ENCODE measurements around the gene ADGRG6.
"Not testable (repeated sequence)": the region's sequence is repeated elsewhere in the genome, so short reads cannot be mapped to it uniquely, and the experiment has no call there.

The ADGRG6 gene

GRCh38 chr6:142280265-142280664, 21.5 kb upstream of the ADGRG6 start:
- DNase-seq (ENCODE audit: low read depth, low spot score), result no peak
- no peaks in the 10 kb centered on the region for H3K36me3 ChIP-seq (ENCODE audit: insufficient read depth, insufficient read length, low read length)
- H3K4me3 ChIP-seq (ENCODE audit: insufficient read length, low read depth), result no peak overlapping the region
- no peak for TF ChIP-seq ZNF274 (IDR thresholded peaks at IDR 0.05; ENCODE audit: low read depth, low read length)
- TF ChIP-seq SUZ12 (IDR thresholded peaks at IDR 0.05; ENCODE audit: extremely low read depth, insufficient read depth, insufficient read length), result no peak
- no peak for TF ChIP-seq YY1 (IDR thresholded peaks at IDR 0.05; ENCODE audit: insufficient read depth, insufficient read length)
- no peaks in the 10 kb centered on the region for H3K4me1 ChIP-seq (ENCODE audit: insufficient read depth, insufficient read length)
- no peak overlapping the region for H3K9ac ChIP-seq (ENCODE audit: insufficient read length, low read depth)
- H3K27me3 ChIP-seq (ENCODE audit: insufficient read depth, insufficient read length), result no peaks in the 10 kb centered on the region
- no peaks in the 10 kb centered on the region for H3K9me3 ChIP-seq (ENCODE audit: insufficient read depth, low read length)

- DNase-seq (ENCODE audit: low read depth, low spot score), result no peak
- Histone ChIP-seq H3K9me3 (ENCODE audit: insufficient read depth, low read length) (no peaks in the 10 kb centered on the region), H3K4me1 (ENCODE audit: insufficient read depth, insufficient read length) (no peaks in the 10 kb centered on the region), H3K4me3 (ENCODE audit: insufficient read length, low read depth) (no peak overlapping the region), H3K9ac (ENCODE audit: insufficient read length, low read depth) (no peak overlapping the region), H3K27me3 (ENCODE audit: insufficient read depth, insufficient read length) (no peaks in the 10 kb centered on the region), H3K36me3 (ENCODE audit: insufficient read depth, insufficient read length, low read length) (no peaks in the 10 kb centered on the region)
- TF ChIP-seq SUZ12 (IDR thresholded peaks at IDR 0.05; ENCODE audit: extremely low read depth, insufficient read depth, insufficient read length) (no peak), YY1 (IDR thresholded peaks at IDR 0.05; ENCODE audit: insufficient read depth, insufficient read length) (no peak), ZNF274 (IDR thresholded peaks at IDR 0.05; ENCODE audit: low read depth, low read length) (no peak)
Observed at GRCh38 chr6:142280927-142281326, 20.9 kb upstream of the ADGRG6 start.

- DNase-seq (ENCODE audit: low read depth, low spot score); H3K4me3 ChIP-seq (ENCODE audit: insufficient read length, low read depth); H3K9ac ChIP-seq (ENCODE audit: insufficient read length, low read depth); H3K4me1 ChIP-seq (ENCODE audit: insufficient read depth, insufficient read length); H3K9me3 ChIP-seq (ENCODE audit: insufficient read depth, low read length); H3K36me3 ChIP-seq (ENCODE audit: insufficient read depth, insufficient read length, low read length); H3K27me3 ChIP-seq (ENCODE audit: insufficient read depth, insufficient read length): not testable (repeated sequence)
Observed at GRCh38 chr6:142283138-142283537, 18.7 kb upstream of the ADGRG6 start.

- Histone ChIP-seq H3K9me3 (ENCODE audit: insufficient read depth, low read length) (no peaks in the 10 kb centered on the region), H3K27me3 (ENCODE audit: insufficient read depth, insufficient read length) (no peaks in the 10 kb centered on the region), H3K4me1 (ENCODE audit: insufficient read depth, insufficient read length) (no peaks in the 10 kb centered on the region), H3K36me3 (ENCODE audit: insufficient read depth, insufficient read length, low read length) (no peaks in the 10 kb centered on the region), H3K9ac (ENCODE audit: insufficient read length, low read depth) (no peak overlapping the region), H3K4me3 (ENCODE audit: insufficient read length, low read depth) (no peak overlapping the region)
- TF ChIP-seq ZNF274 (IDR thresholded peaks at IDR 0.05; ENCODE audit: low read depth, low read length) (no peak), YY1 (IDR thresholded peaks at IDR 0.05; ENCODE audit: insufficient read depth, insufficient read length) (no peak), SUZ12 (IDR thresholded peaks at IDR 0.05; ENCODE audit: extremely low read depth, insufficient read depth, insufficient read length) (no peak)
- DNase-seq (ENCODE audit: low read depth, low spot score), result no peak
Observed at GRCh38 chr6:142284419-142284818, 17.4 kb upstream of the ADGRG6 start.

- no peak for DNase-seq (ENCODE audit: low read depth, low spot score)
- H3K27me3 ChIP-seq (ENCODE audit: insufficient read depth, insufficient read length), result no peaks in the 10 kb centered on the region
- H3K4me1 ChIP-seq (ENCODE audit: insufficient read depth, insufficient read length), result no peaks in the 10 kb centered on the region
- H3K36me3 ChIP-seq (ENCODE audit: insufficient read depth, insufficient read length, low read length), result no peaks in the 10 kb centered on the region
- TF ChIP-seq SUZ12 (IDR thresholded peaks at IDR 0.05; ENCODE audit: extremely low read depth, insufficient read depth, insufficient read length) (no peak), YY1 (IDR thresholded peaks at IDR 0.05; ENCODE audit: insufficient read depth, insufficient read length) (no peak), ZNF274 (IDR thresholded peaks at IDR 0.05; ENCODE audit: low read depth, low read length) (no peak)
- no peak overlapping the region for H3K9ac ChIP-seq (ENCODE audit: insufficient read length, low read depth)
- no peak overlapping the region for H3K4me3 ChIP-seq (ENCODE audit: insufficient read length, low read depth)
- no peaks in the 10 kb centered on the region for H3K9me3 ChIP-seq (ENCODE audit: insufficient read depth, low read length)
Observed at GRCh38 chr6:142285235-142286087, 16.3 kb upstream of the ADGRG6 start.

GRCh38 chr6:142286088-142286409, 15.8 kb upstream of the ADGRG6 start:
- no peaks in the 10 kb centered on the region for H3K4me1 ChIP-seq (ENCODE audit: insufficient read depth, insufficient read length)
- H3K27me3 ChIP-seq (ENCODE audit: insufficient read depth, insufficient read length), result no peaks in the 10 kb centered on the region
- H3K9ac ChIP-seq (ENCODE audit: insufficient read length, low read depth), result no peak overlapping the region
- H3K36me3 ChIP-seq (ENCODE audit: insufficient read depth, insufficient read length, low read length), result no peaks in the 10 kb centered on the region
- H3K9me3 ChIP-seq (ENCODE audit: insufficient read depth, low read length), result no peaks in the 10 kb centered on the region
- no peak for TF ChIP-seq SUZ12 (IDR thresholded peaks at IDR 0.05; ENCODE audit: extremely low read depth, insufficient read depth, insufficient read length)
- no peak for TF ChIP-seq YY1 (IDR thresholded peaks at IDR 0.05; ENCODE audit: insufficient read depth, insufficient read length)
- TF ChIP-seq ZNF274 (IDR thresholded peaks at IDR 0.05; ENCODE audit: low read depth, low read length), result no peak
- no peak overlapping the region for H3K4me3 ChIP-seq (ENCODE audit: insufficient read length, low read depth)
- no peak for DNase-seq (ENCODE audit: low read depth, low spot score)

GRCh38 chr6:142289687-142290086, 12.1 kb upstream of the ADGRG6 start:
- no peak for DNase-seq (ENCODE audit: low read depth, low spot score)
- no peak for TF ChIP-seq YY1 (IDR thresholded peaks at IDR 0.05; ENCODE audit: insufficient read depth, insufficient read length)
- TF ChIP-seq SUZ12 (IDR thresholded peaks at IDR 0.05; ENCODE audit: extremely low read depth, insufficient read depth, insufficient read length), result no peak
- no peak for TF ChIP-seq ZNF274 (IDR thresholded peaks at IDR 0.05; ENCODE audit: low read depth, low read length)
- Histone ChIP-seq H3K9me3 (ENCODE audit: insufficient read depth, low read length) (no peaks in the 10 kb centered on the region), H3K27me3 (ENCODE audit: insufficient read depth, insufficient read length) (no peaks in the 10 kb centered on the region), H3K4me3 (ENCODE audit: insufficient read length, low read depth) (no peak overlapping the region), H3K36me3 (ENCODE audit: insufficient read depth, insufficient read length, low read length) (no peaks in the 10 kb centered on the region), H3K4me1 (ENCODE audit: insufficient read depth, insufficient read length) (no peaks in the 10 kb centered on the region), H3K9ac (ENCODE audit: insufficient read length, low read depth) (no peak overlapping the region)

All from NT2/D1 (cell line).